Suppressor macrophage treated with lipopolysaccharide for 1 hour (primary cell): ENCODE measurements around the gene AMMECR1.
"Not testable (repeated sequence)": the region's sequence is repeated elsewhere in the genome, so short reads cannot be mapped to it uniquely, and the experiment has no call there.

Source experiments
- DNase-seq, 3 donors: peaks; one replicate each; pipeline ENCODE4 v3.0.0-alpha.2; 2020 to 2022

Gene AMMECR1

GRCh38 chrX:110163488-110163887, 154.4 kb downstream of the AMMECR1 start:
- DNase-seq = no peak

GRCh38 chrX:110162867-110163266, 155.0 kb downstream of the AMMECR1 start:
- DNase-seq = no peak

- DNase-seq = no peak
These were observed 155.8 kb downstream of the AMMECR1 start for GRCh38 chrX:110162131-110162530.

GRCh38 chrX:110161361-110161686, 156.6 kb downstream of the AMMECR1 start:
- no peak for DNase-seq

- DNase-seq = peak; percentile 34 to 48 (median 38)
These were observed 158.0 kb downstream of the AMMECR1 start for GRCh38 chrX:110159865-110160264.

GRCh38 chrX:110159235-110159634, 158.7 kb downstream of the AMMECR1 start:
- no peak for DNase-seq

GRCh38 chrX:110157444-110157843, 160.4 kb downstream of the AMMECR1 start:
- no peak for DNase-seq

- peak; percentile 25 to 48 (median 40) for DNase-seq
These were observed 161.6 kb downstream of the AMMECR1 start for GRCh38 chrX:110156167-110156754.

- no peak for DNase-seq
These were observed 162.1 kb downstream of the AMMECR1 start for GRCh38 chrX:110155759-110156158.

- DNase-seq = not testable (repeated sequence)
These were observed 163.6 kb downstream of the AMMECR1 start for GRCh38 chrX:110154328-110154727.

- DNase-seq = no peak
These were observed 164.0 kb downstream of the AMMECR1 start for GRCh38 chrX:110153896-110154295.

GRCh38 chrX:110153244-110153643, 164.6 kb downstream of the AMMECR1 start:
- no peak for DNase-seq

GRCh38 chrX:110146521-110146920, 171.4 kb downstream of the AMMECR1 start:
- peak; percentile 61 to 69 (median 63) for DNase-seq

- peak; percentile 40 to 52 (median 41) for DNase-seq
These were observed 172.0 kb downstream of the AMMECR1 start for GRCh38 chrX:110145854-110146253.

- DNase-seq = no peak
These were observed 172.6 kb downstream of the AMMECR1 start for GRCh38 chrX:110145311-110145710.
